Naive thymus-derived CD4-positive, alpha-beta T cell (primary cell): ENCODE data around the gene TNFSF12. TPM values are rescaled to one million over a fixed set of nuclear protein-coding genes. Genes with fewer than 3 reads are reported as not detected.

Experiments used
- ATAC-seq: fragments of 150-1000 bp; cut with Tn5 transposase; 2 replicates; pipeline ENCODE4 v1.10.0; 2021; ENCODE audit warnings: mild to moderate bottlenecking, moderate library complexity
- CTCF ChIA-PET: fragments of 350-600 bp; sonication (Branson Sonifier 250); formaldehyde crosslinking; loops from one replicate; lab custom pipeline; 2021; ENCODE audit warnings: antibody characterized with exemption; lab: Charles Lee
- POLR2A ChIA-PET: fragments of 350-600 bp; sonication (Branson Sonifier 250); formaldehyde crosslinking; loops from one replicate; lab custom pipeline; 2021; ENCODE audit warnings: antibody characterized with exemption, inconsistent platforms; lab: Charles Lee
- DNase-seq, 9 donors: peaks; one replicate each; pipeline versions ENCODE4 v3.0.0 to v3.0.0-alpha.2; 2020 to 2022; ENCODE audit warnings: mixed read lengths in 1 of 9
- H3K27ac ChIP-seq: one replicate; pipeline ENCODE4 v1.7.0; 2013; ENCODE audit warnings: mild to moderate bottlenecking, low read depth, low read length, moderate library complexity
- H3K27me3 ChIP-seq, 2 donors: one replicate each; pipeline ENCODE4 v1.7.0; 2013; ENCODE audit warnings: low read length in 2 of 2, mild to moderate bottlenecking in 2 of 2, moderate library complexity in 2 of 2; ENCODE audit not compliant: control insufficient read depth in 2 of 2, insufficient read depth in 2 of 2
- H3K36me3 ChIP-seq, 3 experiments: 1 replicate in 2 of 3; 2 replicates in 1 of 3; pipeline ENCODE4 v1.7.0; 2013; ENCODE audit warnings: low read length in 3 of 3, mild to moderate bottlenecking in 3 of 3, moderate library complexity in 1 of 3; ENCODE audit not compliant: insufficient read depth in 3 of 3, control insufficient read depth in 2 of 3
- H3K4me1 ChIP-seq, 2 donors: one replicate each; pipeline ENCODE4 v1.7.0; 2013; ENCODE audit warnings: low read length in 2 of 2, mild to moderate bottlenecking in 2 of 2, moderate library complexity in 1 of 2; ENCODE audit not compliant: control insufficient read depth in 2 of 2, insufficient read depth in 2 of 2
- H3K4me3 ChIP-seq: 2 replicates; pipeline ENCODE4 v1.7.0; 2013; ENCODE audit warnings: mild to moderate bottlenecking, low read length
- H3K9me3 ChIP-seq, 3 experiments: 1 replicate in 2 of 3; 2 replicates in 1 of 3; pipeline ENCODE4 v1.7.0; 2013; ENCODE audit warnings: low read length in 3 of 3; ENCODE audit not compliant: control insufficient read depth in 2 of 3
- H3K27ac Mint-ChIP-seq, 9 donors: one replicate each; pipeline ENCODE4 v1.8.0; 2020 to 2022; ENCODE audit warnings: mixed read lengths in 9 of 9, mild to moderate bottlenecking in 8 of 9, moderate library complexity in 5 of 9, inconsistent platforms in 2 of 9
- H3K27me3 Mint-ChIP-seq, 5 donors: one replicate each; pipeline ENCODE4 v1.8.0; 2021 to 2022; ENCODE audit warnings: mixed read lengths in 5 of 5, mild to moderate bottlenecking in 1 of 5
- H3K36me3 Mint-ChIP-seq, 5 donors: one replicate each; pipeline ENCODE4 v1.8.0; 2020 to 2022; ENCODE audit warnings: mixed read lengths in 5 of 5, mild to moderate bottlenecking in 3 of 5, inconsistent platforms in 1 of 5
- H3K4me1 Mint-ChIP-seq, 7 donors: one replicate each; pipeline ENCODE4 v1.8.0; 2020 to 2022; ENCODE audit warnings: mixed read lengths in 7 of 7, mild to moderate bottlenecking in 3 of 7, inconsistent platforms in 1 of 7
- H3K4me3 Mint-ChIP-seq, 10 donors: one replicate each; pipeline ENCODE4 v1.8.0; 2020 to 2022; ENCODE audit warnings: mild to moderate bottlenecking in 10 of 10, mixed read lengths in 10 of 10, moderate library complexity in 6 of 10, inconsistent platforms in 2 of 10
- H3K9me3 Mint-ChIP-seq, 11 donors: one replicate each; pipeline ENCODE4 v1.8.0; 2020 to 2022; ENCODE audit warnings: mixed read lengths in 11 of 11, mild to moderate bottlenecking in 4 of 11, inconsistent platforms in 1 of 11, moderate library complexity in 1 of 11
- intact Hi-C, 2 donors: fragments of 100-400 bp; cut with micrococcal nuclease; formaldehyde crosslinking; loops; one replicate each; pipeline ENCODE4 v1.15.1; 2023
- polyA plus RNA-seq, 2 donors: library from polyadenylated mRNA; unstranded; fragments of 300-500 nt; fragmentation: Illumina TruSeq; gene quantifications; one replicate each; pipeline ENCODE4 v1.2.3, GENCODE V29; 2021
- total RNA-seq, 6 experiments: library from RNA in 5 of 6; stranded (reverse) in 5 of 6; gene quantifications; 1 replicate in 5 of 6; 2 replicates in 1 of 6; pipeline ENCODE4 v1.2.3 and lab custom pipeline; 2021 to 2026

The TNFSF12 gene
- total and polyA plus RNA-seq, 7 experiments from 2014 or later: 25.4 to 82.4 (median 36.1) TPM

- Mint-ChIP-seq H3K36me3 (peaks cover 0 to 42% (median 10%) of the 10 kb centered on the region in 5 donors), H3K4me1 (peaks cover 60 to 81% (median 67%) of the 10 kb centered on the region in 7 donors), H3K9me3 (peaks cover 0 to 1% (median 0%) of the 10 kb centered on the region in 11 donors), H3K4me3 (peak overlapping the region in 6 of 10 donors; percentile 9 to 68 (median 58)), H3K27ac (peak overlapping the region; percentile 64 to 93 (median 85)), H3K27me3 (no peaks in the 10 kb centered on the region)
- Histone ChIP-seq H3K4me3 (no peak overlapping the region), H3K27ac (peak overlapping the region; percentile 27), H3K36me3 (peaks cover 0 to 4% (median 0%) of the 10 kb centered on the region in 3 experiments), H3K27me3 (no peaks in the 10 kb centered on the region), H3K4me1 (peaks cover 14 to 64% of the 10 kb centered on the region in 2 donors), H3K9me3 (no peaks in the 10 kb centered on the region)
- DNase-seq (no peak), ATAC-seq (no peak)
- ChIA-PET CTCF (no interaction called here), POLR2A (interaction anchor here (0.6 to 1.0 kb wide), 2 partner anchors 132 to 368 kb away, joined by 3 read pairs; partner anchors contain the start of genes TP53 and WRAP53)
- intact Hi-C loops: no loop called here
Observed at GRCh38 chr17:7555320-7555948, 6.6 kb downstream of the TNFSF12 start.

DNA sequence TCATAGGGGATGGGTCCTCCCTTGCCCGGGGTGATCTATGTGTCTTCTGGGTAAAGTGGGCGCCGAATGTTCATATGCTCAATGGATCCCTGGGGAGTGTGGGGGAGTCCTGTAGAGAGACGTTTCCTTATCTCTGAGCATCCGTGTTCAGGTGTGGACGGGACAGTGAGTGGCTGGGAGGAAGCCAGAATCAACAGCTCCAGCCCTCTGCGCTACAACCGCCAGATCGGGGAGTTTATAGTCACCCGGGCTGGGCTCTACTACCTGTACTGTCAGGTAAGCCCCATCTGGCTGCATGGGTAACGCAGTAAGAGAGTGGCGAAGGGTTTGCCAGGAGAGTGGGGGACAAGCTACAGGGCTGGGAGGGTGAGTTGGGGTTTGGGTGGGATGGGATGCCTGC, 7.8 kb downstream of the TNFSF12 start:
- CTCF ChIA-PET: interaction anchor here (1.2 to 6.1 kb wide), 3 partner anchors 8 to 42 kb away, joined by 3 to 86 read pairs (median 6); partner anchors contain the start of gene TNFSF12
- H3K27ac ChIP-seq: no peak overlapping the region
- POLR2A ChIA-PET: interaction anchor here (0.9 to 1.9 kb wide), 4 partner anchors 8 to 130 kb away, joined by 3 to 10 read pairs (median 5); no protein-coding TSS in a partner anchor
- Mint-ChIP-seq H3K36me3 (peaks cover 0 to 40% (median 10%) of the 10 kb centered on the region in 5 donors), H3K4me3 (peak overlapping the region in 4 of 10 donors; percentile 16 to 56 (median 42)), H3K27me3 (no peaks in the 10 kb centered on the region), H3K27ac (peak overlapping the region; percentile 10 to 87 (median 67)), H3K9me3 (peaks cover 0 to 1% (median 0%) of the 10 kb centered on the region in 11 donors), H3K4me1 (peaks cover 59 to 79% (median 68%) of the 10 kb centered on the region in 7 donors)
- peaks cover 0 to 4% (median 0%) of the 10 kb centered on the region in 3 experiments for H3K36me3 ChIP-seq
- no peak for DNase-seq
- H3K9me3 ChIP-seq: no peaks in the 10 kb centered on the region
- H3K27me3 ChIP-seq: no peaks in the 10 kb centered on the region
- intact Hi-C loops: no loop called here
- ATAC-seq: no peak
- no peak overlapping the region for H3K4me3 ChIP-seq
- H3K4me1 ChIP-seq: peaks cover 18 to 67% of the 10 kb centered on the region in 2 donors

DNA sequence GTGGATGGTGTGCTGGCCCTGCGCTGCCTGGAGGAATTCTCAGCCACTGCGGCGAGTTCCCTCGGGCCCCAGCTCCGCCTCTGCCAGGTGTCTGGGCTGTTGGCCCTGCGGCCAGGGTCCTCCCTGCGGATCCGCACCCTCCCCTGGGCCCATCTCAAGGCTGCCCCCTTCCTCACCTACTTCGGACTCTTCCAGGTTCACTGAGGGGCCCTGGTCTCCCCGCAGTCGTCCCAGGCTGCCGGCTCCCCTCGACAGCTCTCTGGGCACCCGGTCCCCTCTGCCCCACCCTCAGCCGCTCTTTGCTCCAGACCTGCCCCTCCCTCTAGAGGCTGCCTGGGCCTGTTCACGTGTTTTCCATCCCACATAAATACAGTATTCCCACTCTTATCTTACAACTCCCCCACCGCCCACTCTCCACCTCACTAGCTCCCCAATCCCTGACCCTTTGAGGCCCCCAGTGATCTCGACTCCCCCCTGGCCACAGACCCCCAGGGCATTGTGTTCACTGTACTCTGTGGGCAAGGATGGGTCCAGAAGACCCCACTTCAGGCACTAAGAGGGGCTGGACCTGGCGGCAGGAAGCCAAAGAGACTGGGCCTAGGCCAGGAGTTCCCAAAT, 8.4 kb downstream of the TNFSF12 start:
- Histone ChIP-seq H3K36me3 (peaks cover 0 to 4% (median 0%) of the 10 kb centered on the region in 3 experiments), H3K27me3 (no peaks in the 10 kb centered on the region), H3K27ac (peak overlapping the region; percentile 53), H3K4me1 (peaks cover 19 to 63% of the 10 kb centered on the region in 2 donors), H3K4me3 (no peak overlapping the region), H3K9me3 (no peaks in the 10 kb centered on the region)
- ATAC-seq (no peak), DNase-seq (no peak)
- Mint-ChIP-seq H3K9me3 (peaks cover 0 to 1% (median 0%) of the 10 kb centered on the region in 11 donors), H3K36me3 (peaks cover 0 to 38% (median 10%) of the 10 kb centered on the region in 5 donors), H3K4me3 (peak overlapping the region in 1 of 10 donors; percentile 87), H3K4me1 (peaks cover 53 to 74% (median 62%) of the 10 kb centered on the region in 7 donors), H3K27ac (peak overlapping the region in 7 of 9 donors; percentile 3 to 95 (median 56)), H3K27me3 (no peaks in the 10 kb centered on the region)
- CTCF ChIA-PET: interaction anchor here (0.6 to 6.1 kb wide), 9 partner anchors 9 to 270 kb away, joined by 3 to 86 read pairs (median 4); partner anchors contain the start of gene TNFSF12
- POLR2A ChIA-PET: interaction anchor here (0.6 to 1.9 kb wide), 8 partner anchors 9 to 616 kb away, joined by 3 to 10 read pairs (median 4); no protein-coding TSS in a partner anchor
- intact Hi-C loops: no loop called here

DNA sequence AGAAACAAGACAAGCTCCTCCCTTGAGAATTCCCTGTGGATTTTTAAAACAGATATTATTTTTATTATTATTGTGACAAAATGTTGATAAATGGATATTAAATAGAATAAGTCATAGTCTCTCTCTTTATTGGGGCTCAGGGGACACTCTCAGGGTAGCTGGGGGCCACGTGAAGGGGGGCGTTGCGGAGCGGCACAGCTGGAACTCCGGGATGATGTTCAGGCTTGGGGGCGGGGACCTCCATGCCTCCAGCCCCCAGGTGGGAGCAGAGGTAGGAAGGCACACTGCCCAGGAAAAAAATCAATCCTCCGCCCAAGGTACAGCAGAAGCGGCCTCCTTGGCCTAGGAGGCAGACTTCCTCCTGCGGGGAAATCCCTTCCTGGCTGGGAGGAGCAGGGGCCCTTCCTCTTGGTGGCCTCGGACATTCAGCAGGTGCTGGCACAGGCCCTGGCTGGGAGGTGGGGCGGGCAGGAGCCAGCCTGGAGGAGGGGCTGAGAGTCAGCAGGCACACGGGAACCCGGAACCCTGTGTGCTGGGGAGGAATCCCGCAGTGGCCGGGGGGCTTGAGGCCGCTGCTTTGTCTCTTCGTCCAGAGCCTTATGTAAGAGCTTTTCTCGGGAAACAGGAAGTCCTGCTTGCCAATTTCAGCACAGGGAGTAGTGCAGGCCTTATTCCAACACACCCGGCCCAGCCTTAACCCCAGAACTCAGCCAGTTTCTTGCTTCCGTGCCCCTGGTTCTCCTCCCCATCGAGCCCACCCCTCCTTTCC, 9.1 kb downstream of the TNFSF12 start:
- no peak for DNase-seq
- Histone ChIP-seq H3K27ac (peak overlapping the region; percentile 53), H3K4me3 (no peak overlapping the region), H3K9me3 (no peaks in the 10 kb centered on the region), H3K27me3 (no peaks in the 10 kb centered on the region), H3K4me1 (peaks cover 25 to 64% of the 10 kb centered on the region in 2 donors), H3K36me3 (peaks cover 0 to 4% (median 0%) of the 10 kb centered on the region in 3 experiments)
- peaks cover 0 to 2% (median 0%) of the 10 kb centered on the region in 5 donors for H3K27me3 Mint-ChIP-seq
- peaks cover 54 to 73% (median 63%) of the 10 kb centered on the region in 7 donors for H3K4me1 Mint-ChIP-seq
- CTCF ChIA-PET: interaction anchor here (0.6 to 6.1 kb wide), 10 partner anchors 10 to 271 kb away, joined by 3 to 86 read pairs (median 4); partner anchors contain the start of gene TNFSF12
- ATAC-seq: peak; percentile 5
- H3K27ac Mint-ChIP-seq: peak overlapping the region in 8 of 9 donors; percentile 57 to 95 (median 82)
- intact Hi-C loops: no loop called here
- H3K9me3 Mint-ChIP-seq: no peaks in the 10 kb centered on the region
- POLR2A ChIA-PET: interaction anchor here (0.7 to 1.9 kb wide), 8 partner anchors 10 to 615 kb away, joined by 3 to 10 read pairs (median 4); partner anchors contain the start of gene ZBTB4
- H3K36me3 Mint-ChIP-seq: peaks cover 0 to 37% (median 10%) of the 10 kb centered on the region in 5 donors
- H3K4me3 Mint-ChIP-seq: peak overlapping the region; percentile 19 to 87 (median 70)

DNA sequence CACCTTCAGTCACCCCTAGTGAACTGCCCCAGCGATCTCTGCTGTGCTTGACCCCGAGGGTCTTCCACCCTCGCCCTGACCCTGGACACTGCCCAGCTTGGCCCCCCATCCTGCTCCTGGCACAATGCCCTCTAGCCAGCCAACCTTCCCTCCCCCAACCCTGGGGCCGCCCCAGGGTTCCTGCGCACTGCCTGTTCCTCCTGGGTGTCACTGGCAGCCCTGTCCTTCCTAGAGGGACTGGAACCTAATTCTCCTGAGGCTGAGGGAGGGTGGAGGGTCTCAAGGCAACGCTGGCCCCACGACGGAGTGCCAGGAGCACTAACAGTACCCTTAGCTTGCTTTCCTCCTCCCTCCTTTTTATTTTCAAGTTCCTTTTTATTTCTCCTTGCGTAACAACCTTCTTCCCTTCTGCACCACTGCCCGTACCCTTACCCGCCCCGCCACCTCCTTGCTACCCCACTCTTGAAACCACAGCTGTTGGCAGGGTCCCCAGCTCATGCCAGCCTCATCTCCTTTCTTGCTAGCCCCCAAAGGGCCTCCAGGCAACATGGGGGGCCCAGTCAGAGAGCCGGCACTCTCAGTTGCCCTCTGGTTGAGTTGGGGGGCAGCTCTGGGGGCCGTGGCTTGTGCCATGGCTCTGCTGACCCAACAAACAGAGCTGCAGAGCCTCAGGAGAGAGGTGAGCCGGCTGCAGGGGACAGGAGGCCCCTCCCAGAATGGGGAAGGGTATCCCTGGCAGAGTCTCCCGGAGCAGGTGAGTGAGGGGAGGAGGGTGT, 9.9 kb downstream of the TNFSF12 start, which contains the start of gene TNFSF13:
TNFSF13 (plus strand) TSS at position 207 of the 776 bp plus-strand sequence; CDS start at position 497, 290 bp downstream.
- H3K4me1 ChIP-seq: peaks cover 18 to 64% of the 10 kb centered on the region in 2 donors
- peaks cover 0 to 2% (median 0%) of the 10 kb centered on the region in 5 donors for H3K27me3 Mint-ChIP-seq
- H3K36me3 Mint-ChIP-seq: peaks cover 0 to 32% (median 10%) of the 10 kb centered on the region in 5 donors
- ATAC-seq: no peak
- peak in 1 of 9 donors; percentile 10 for DNase-seq
- ChIA-PET CTCF (interaction anchor here (1.0 to 6.1 kb wide), 6 partner anchors 17 to 44 kb away, joined by 3 to 86 read pairs (median 4); no protein-coding TSS in a partner anchor), POLR2A (interaction anchor here (0.6 to 3.6 kb wide), 7 partner anchors 25 to 615 kb away, joined by 3 to 20 read pairs (median 4); partner anchors contain the start of genes MPDU1, TMEM102 and ZBTB4)
- no peak within 1 kb of the TSS for H3K4me3 ChIP-seq
- no peaks in the 10 kb centered on the region for H3K9me3 ChIP-seq
- intact Hi-C loops: no loop called here
- peak within 1 kb of the TSS; percentile 53 for H3K27ac ChIP-seq
- H3K27ac Mint-ChIP-seq: peak within 1 kb of the TSS in 8 of 9 donors; percentile 71 to 95 (median 90)
- H3K4me1 Mint-ChIP-seq: peaks cover 47 to 67% (median 57%) of the 10 kb centered on the region in 7 donors
- H3K27me3 ChIP-seq: no peaks in the 10 kb centered on the region
- H3K4me3 Mint-ChIP-seq: peak within 1 kb of the TSS; percentile 19 to 93 (median 70)
- peaks cover 0 to 8% (median 0%) of the 10 kb centered on the region in 3 experiments for H3K36me3 ChIP-seq
- no peaks in the 10 kb centered on the region for H3K9me3 Mint-ChIP-seq
